GM10266 (cell line): ENCODE measurements around the gene LBH.

Experiments used
- DNase-seq: peaks from one replicate; pipeline ENCODE4 v3.0.0; 2012; ENCODE audit errors: extremely low spot score
- CTCF ChIP-seq: IDR thresholded peaks from 2 replicates; pipeline ENCODE4 v1.5.1; 2012; ENCODE audit warnings: mild to moderate bottlenecking, low read depth; ENCODE audit not compliant: control insufficient read depth, insufficient read depth; ENCODE audit errors: missing control alignments

LBH gene

GRCh38 chr2:30252723-30253701 is 21.7 kb downstream of the LBH start:
- DNase-seq, result no peak

GRCh38 chr2:30253873-30254684 is 22.7 kb downstream of the LBH start:
- no peak for TF ChIP-seq CTCF
- DNase-seq, result no peak

More at GRCh38 chr2:30252723-30253701, 21.7 kb downstream of the LBH start:
- TF ChIP-seq CTCF, result no peak

DNA sequence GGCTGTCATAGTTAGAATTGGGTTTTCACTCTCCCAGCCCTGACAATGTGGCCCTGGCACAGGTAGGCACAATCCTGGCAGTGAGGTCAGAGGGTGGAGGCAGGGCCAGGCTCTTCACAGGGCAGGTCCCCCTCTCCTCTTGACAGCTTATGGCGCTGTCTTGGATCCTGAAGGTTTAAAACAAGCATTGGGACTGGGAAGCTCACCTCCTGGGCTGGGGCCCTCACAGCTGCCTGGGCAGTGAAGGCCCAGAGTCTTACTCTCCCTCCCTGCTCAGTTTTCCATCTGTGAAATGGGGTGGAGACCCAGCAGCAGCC is 23.3 kb downstream of the LBH start:
- TF ChIP-seq CTCF, result no peak
- no peak for DNase-seq

GRCh38 chr2:30255026-30255425 is 23.7 kb downstream of the LBH start:
- TF ChIP-seq CTCF, result no peak
- no peak for DNase-seq

DNA sequence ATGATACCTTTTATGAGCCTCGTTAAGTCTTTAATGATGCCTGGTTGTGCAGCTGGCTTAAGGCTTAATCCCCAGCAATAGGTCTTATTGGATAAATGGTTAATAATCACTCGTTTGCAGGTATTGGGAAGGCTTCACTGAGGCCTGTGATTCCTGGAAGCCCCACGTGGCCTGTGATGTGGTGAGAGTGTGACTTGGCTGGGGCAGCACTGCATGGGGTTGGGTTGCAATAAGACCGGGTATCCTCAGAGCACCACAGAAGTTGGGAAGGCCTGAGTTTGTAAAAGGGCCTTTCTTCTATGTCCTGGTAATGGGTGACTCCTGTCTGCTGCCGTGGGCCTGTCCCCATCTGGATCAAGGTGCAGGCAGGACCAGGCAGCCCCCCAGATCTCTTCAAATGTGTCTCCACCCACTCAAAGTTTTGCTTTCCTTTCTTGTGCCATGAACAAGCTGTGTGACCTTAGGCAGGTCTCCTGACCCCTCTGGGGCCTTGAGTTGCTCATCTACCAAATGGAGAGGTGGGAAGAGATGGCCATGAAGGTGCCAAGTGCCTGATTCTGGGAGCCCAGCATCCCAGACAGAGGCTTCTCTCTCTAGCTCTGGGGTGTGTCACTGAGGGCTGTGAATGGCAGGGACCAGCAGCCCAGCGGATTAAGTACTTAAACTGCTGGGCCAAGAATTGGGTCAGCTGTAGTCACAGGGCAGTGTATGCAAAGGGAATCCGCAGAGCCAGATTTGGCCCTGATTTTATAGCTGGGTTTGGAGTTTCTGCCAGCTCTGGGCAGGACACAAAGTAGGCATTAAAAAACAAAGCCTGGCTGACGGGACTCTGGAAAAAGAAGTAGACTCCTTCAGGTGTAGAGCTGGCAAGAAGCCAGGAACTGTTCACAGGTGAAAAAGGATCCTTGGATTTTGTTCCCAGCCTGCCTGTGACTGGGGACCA is 24.4 kb downstream of the LBH start:
- no peak for DNase-seq
- no peak for TF ChIP-seq CTCF

GRCh38 chr2:30257266-30258214 is 26.2 kb downstream of the LBH start:
- TF ChIP-seq CTCF, result no peak
- no peak for DNase-seq
